SU-DHL-6 (cell line): ENCODE measurements around the gene MSANTD4.

Experiments used
- CTCF ChIP-seq: fragments of 200-600 bp; sonication (generic); IDR thresholded peaks from one replicate; pipeline ENCODE4 v1.5.1; 2017; ENCODE audit warnings: antibody characterized with exemption, mild to moderate bottlenecking, low read length, moderate library complexity; ENCODE audit not compliant: insufficient read depth, poor library complexity, severe bottlenecking
- EZH2phosphoT487 ChIP-seq: fragments of 200-600 bp; sonication (generic), shearing (Covaris generic); conservative IDR thresholded peaks from 2 replicates; pipeline ENCODE4 v1.6.1; 2018; ENCODE audit warnings: mild to moderate bottlenecking, antibody characterized with exemption, low read length, moderate library complexity, mixed read lengths

GRCh38 chr11:106043540-106043939 is 21.5 kb upstream of the MSANTD4 start:
- TF ChIP-seq CTCF (no peak), EZH2phosphoT487 (no peak)
